ENCODE results near the gene CEP19. TPM values are rescaled to one million over a fixed set of nuclear protein-coding genes. Genes with fewer than 3 reads are reported as not detected.

Gene CEP19
- total RNA-seq, 4 donors from 2014 or later = 0.26 to 0.68 (median 0.49) TPM

DNA sequence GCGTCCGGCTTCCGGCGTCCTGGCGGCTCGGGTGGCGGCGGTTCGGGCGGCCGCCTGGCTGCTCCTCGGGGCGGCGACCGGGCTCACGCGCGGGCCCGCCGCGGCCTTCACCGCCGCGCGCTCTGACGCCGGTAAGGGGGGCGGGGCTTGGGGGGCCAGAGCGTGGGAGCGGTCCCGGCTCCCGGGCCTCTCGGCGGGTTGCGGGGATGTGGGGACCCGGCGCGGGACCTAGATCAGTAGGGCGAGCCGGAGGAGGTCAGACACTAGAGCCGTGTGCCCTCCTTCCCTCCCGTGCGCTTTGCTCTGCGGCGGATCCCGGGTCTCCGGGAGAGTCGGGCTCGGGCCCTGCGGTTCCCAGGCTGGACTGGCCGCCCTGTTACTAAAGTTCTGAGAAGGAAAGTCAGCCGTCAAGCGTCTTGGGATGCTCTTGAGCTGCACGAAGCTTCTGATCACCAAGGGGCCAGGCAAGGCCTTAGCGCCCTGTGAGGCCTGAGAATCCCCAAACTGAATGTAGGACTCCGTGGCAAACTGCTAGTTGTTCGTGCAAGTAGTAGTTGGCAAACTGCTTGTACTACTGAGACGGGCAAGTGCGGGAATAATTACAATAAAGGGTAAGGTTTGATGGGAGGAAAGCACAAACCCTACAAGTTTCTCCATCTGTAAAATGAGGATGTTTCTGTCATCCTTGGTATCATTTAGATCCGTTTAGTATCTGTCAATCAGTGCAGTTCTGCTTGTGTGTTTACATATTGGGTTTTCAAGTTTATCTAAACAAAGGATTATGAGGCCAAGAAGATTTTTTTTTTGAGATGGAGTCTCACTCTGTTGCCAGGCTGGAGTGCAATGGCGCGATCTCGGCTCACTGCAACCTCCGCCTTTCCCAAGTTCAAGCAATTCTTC, 714 bp upstream of the CEP19 start:
- H3K9me3 ChIP-seq = no peaks in the 10 kb centered on the region
- 12% methylated on average over 12 of the region's 64 CpGs for WGBS
- peak overlapping the region; percentile 89 for H3K4me3 ChIP-seq
- no peaks in the 10 kb centered on the region for H3K27me3 ChIP-seq
- H3K4me1 ChIP-seq = peaks cover 25% of the 10 kb centered on the region
- H3K27ac ChIP-seq = peak overlapping the region; percentile 96
- no peaks in the 10 kb centered on the region for H3K36me3 ChIP-seq
- peak; percentile 71 to 83 for DNase-seq (ENCODE audit: low spot score in 2 of 2)
- TF ChIP-seq POLR2A (IDR thresholded peaks at IDR 0.05) = peak in 1 of 2 donors; percentile 9
- TF ChIP-seq EP300 (IDR thresholded peaks at IDR 0.05) = no peak
- no peak for TF ChIP-seq POLR2AphosphoS5 (IDR thresholded peaks at IDR 0.05)

DNA sequence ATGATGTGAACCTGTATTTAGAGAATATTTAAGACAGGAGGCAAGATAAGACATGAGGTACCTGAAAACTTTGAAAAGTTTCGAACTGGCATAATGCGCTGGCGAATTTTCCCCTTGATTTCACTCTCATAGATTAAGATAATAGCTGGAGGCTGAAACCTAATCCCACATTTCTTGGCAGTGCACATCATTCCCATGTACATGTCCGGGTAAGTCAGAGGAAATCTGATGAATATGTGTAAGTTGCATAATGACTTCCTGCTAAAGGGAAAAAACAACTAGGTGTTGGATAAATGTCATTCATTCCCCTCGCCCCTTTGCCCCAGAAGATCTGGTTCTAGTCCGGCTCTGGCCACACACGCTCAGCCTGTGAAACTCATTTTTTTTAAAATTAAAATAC, 3.6 kb downstream of the CEP19 start:
- Histone ChIP-seq H3K27ac (no peak overlapping the region), H3K4me3 (no peak overlapping the region), H3K9me3 (no peaks in the 10 kb centered on the region), H3K27me3 (no peaks in the 10 kb centered on the region), H3K4me1 (peaks cover 23% of the 10 kb centered on the region), H3K36me3 (no peaks in the 10 kb centered on the region)
- no peak for DNase-seq (ENCODE audit: low spot score in 2 of 2)
- TF ChIP-seq EP300 (IDR thresholded peaks at IDR 0.05) (no peak), POLR2AphosphoS5 (IDR thresholded peaks at IDR 0.05) (no peak), POLR2A (IDR thresholded peaks at IDR 0.05) (no peak)
- TF ChIP-seq, protein P1, sequence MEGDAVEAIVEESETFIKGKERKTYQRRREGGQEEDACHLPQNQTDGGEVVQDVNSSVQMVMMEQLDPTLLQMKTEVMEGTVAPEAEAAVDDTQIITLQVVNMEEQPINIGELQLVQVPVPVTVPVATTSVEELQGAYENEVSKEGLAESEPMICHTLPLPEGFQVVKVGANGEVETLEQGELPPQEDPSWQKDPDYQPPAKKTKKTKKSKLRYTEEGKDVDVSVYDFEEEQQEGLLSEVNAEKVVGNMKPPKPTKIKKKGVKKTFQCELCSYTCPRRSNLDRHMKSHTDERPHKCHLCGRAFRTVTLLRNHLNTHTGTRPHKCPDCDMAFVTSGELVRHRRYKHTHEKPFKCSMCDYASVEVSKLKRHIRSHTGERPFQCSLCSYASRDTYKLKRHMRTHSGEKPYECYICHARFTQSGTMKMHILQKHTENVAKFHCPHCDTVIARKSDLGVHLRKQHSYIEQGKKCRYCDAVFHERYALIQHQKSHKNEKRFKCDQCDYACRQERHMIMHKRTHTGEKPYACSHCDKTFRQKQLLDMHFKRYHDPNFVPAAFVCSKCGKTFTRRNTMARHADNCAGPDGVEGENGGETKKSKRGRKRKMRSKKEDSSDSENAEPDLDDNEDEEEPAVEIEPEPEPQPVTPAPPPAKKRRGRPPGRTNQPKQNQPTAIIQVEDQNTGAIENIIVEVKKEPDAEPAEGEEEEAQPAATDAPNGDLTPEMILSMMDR (IDR thresholded peaks at IDR 0.05) = no peak
- 53% methylated on average over 7 of the region's 7 CpGs for WGBS

DNA sequence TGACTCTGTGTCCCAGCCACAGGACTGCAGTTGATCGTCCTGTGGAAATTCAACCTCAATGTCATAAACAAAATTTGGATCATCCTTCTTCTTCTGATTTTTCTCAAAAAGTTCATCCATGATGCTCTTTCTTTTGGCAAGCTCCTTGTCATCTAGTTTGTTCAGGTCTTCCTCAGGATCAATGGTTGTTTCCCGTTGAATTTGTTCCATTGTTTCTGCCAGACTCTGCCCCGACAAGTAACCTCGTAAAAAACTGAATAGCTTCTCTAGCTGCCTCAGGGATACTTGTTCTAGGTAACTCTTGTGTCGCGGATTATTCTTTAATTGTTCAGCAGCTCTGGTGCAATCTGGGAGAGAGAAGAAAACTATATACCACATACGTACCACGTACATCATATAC, 4.5 kb downstream of the CEP19 start:
- Histone ChIP-seq H3K4me3 (no peak overlapping the region), H3K27ac (no peak overlapping the region), H3K4me1 (peaks cover 15% of the 10 kb centered on the region), H3K27me3 (no peaks in the 10 kb centered on the region), H3K36me3 (no peaks in the 10 kb centered on the region), H3K9me3 (no peaks in the 10 kb centered on the region)
- 55% methylated on average over 8 of the region's 8 CpGs for WGBS
- no peak for TF ChIP-seq EP300 (IDR thresholded peaks at IDR 0.05)
- TF ChIP-seq, protein P1 (IDR thresholded peaks at IDR 0.05) = no peak
- TF ChIP-seq POLR2A (IDR thresholded peaks at IDR 0.05) = no peak
- TF ChIP-seq POLR2AphosphoS5 (IDR thresholded peaks at IDR 0.05) = no peak
- no peak for DNase-seq (ENCODE audit: low spot score in 2 of 2)

DNA sequence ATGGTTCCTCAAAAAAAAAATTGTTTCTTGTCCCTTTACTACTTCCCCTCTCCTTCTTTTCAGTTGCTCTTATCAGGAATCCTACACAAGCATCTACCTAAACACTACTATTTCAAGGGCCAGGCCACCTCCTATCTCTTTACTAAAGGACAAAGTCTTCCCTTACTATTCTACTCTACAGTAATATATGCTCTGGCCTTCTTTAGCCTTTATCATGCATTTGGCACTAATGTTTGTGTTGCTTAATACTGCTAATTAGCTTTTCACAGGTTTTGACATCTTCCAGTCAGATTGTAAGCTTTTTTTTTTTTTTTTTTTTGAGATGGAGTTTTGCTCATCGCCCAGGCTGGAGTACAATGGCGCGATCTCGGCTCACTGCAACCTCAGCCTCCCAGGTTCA, 5.3 kb downstream of the CEP19 start:
- Histone ChIP-seq H3K36me3 (no peaks in the 10 kb centered on the region), H3K27me3 (no peaks in the 10 kb centered on the region), H3K4me3 (no peak overlapping the region), H3K27ac (no peak overlapping the region), H3K9me3 (no peaks in the 10 kb centered on the region), H3K4me1 (peaks cover 14% of the 10 kb centered on the region)
- DNase-seq (ENCODE audit: low spot score in 2 of 2) = no peak
- 80% methylated on average over 4 of the region's 4 CpGs for WGBS
- TF ChIP-seq POLR2AphosphoS5 (IDR thresholded peaks at IDR 0.05) (no peak), POLR2A (IDR thresholded peaks at IDR 0.05) (no peak)

DNA sequence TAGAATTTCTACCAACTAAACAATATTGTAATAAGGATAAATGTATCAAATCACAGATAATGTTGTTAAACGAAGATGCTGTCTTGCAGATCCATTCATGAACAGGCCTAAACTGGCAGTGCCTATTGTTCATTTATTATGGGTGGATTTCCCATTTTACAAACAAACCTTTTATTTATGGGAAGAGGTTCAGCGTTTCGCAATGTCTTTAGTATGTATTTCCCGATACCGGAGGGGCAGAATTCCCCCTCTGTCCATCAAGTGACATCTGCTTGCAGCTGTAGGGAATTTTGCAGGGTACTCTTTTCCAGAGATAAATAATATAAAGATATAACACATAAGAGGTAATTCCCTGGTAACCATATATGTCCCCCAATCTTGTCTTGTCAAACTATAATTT, 5.7 kb downstream of the CEP19 start:
- Histone ChIP-seq H3K27me3 (no peaks in the 10 kb centered on the region), H3K27ac (no peak overlapping the region), H3K4me3 (no peak overlapping the region), H3K36me3 (no peaks in the 10 kb centered on the region), H3K4me1 (peaks cover 10% of the 10 kb centered on the region), H3K9me3 (no peaks in the 10 kb centered on the region)
- 57% methylated on average over 5 of the region's 5 CpGs for WGBS
- no peak for TF ChIP-seq POLR2A (IDR thresholded peaks at IDR 0.05)
- TF ChIP-seq, protein P1 (IDR thresholded peaks at IDR 0.05) = no peak
- no peak for DNase-seq (ENCODE audit: low spot score in 2 of 2)

DNA sequence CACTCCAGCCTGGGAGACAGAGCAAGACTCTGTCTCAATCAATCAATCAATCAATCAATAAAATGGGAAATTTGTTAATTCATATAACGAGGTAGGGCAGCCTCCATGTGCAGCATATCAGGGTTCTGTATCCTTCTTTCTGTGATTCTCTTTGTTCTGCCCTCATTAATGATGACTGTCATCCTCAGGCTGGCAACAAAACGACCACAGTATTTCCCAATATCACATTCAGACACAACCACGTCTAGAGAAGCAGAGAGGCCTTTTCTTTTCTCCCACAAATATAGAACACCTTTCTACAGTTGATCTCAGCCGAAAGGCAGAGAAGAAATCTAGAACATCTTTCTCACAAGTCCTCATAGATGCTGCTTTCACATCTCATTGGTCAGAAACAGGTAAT, 11.2 kb downstream of the CEP19 start:
- Histone ChIP-seq H3K4me3 (no peak overlapping the region), H3K9me3 (no peaks in the 10 kb centered on the region), H3K27me3 (no peaks in the 10 kb centered on the region), H3K4me1 (no peaks in the 10 kb centered on the region), H3K27ac (no peak overlapping the region), H3K36me3 (no peaks in the 10 kb centered on the region)
- 79% methylated on average over 4 of the region's 4 CpGs for WGBS
- no peak for TF ChIP-seq POLR2AphosphoS5 (IDR thresholded peaks at IDR 0.05)
- no peak for DNase-seq (ENCODE audit: low spot score in 2 of 2)
